ENCODE data around the gene ILKAP.

Gene ILKAP

GRCh38 chr2:238247002-238247822 lies 43.7 kb upstream of the ILKAP start:
- TF ChIP-seq CTCF (IDR thresholded peaks at IDR 0.05; ENCODE audit: low read depth, low read length), result no peak
- DNase-seq (ENCODE audit: extremely low read depth, low read depth), result no peak

DNA sequence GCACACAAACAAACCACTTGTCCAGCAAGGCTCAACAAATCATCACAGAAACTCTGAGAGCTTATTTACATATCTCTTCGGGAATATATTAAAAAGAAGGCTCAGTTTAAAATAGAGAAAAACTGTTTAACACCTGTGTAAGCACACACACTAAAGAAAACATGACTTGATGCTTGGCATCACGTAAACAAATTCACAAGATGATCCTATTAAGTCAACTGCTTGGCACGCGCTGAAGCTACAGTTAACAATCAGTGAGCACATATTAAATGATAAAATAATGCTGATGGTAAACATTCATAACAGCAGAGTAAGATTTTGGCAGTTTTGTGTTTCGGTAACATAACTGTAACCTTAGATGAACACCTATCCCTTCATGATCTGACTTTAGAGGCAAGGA lies 40.7 kb upstream of the ILKAP start:
- TF ChIP-seq CTCF (IDR thresholded peaks at IDR 0.05; ENCODE audit: low read depth, low read length), result no peak
- DNase-seq (ENCODE audit: extremely low read depth, low read depth), result no peak

- DNase-seq (ENCODE audit: extremely low read depth, low read depth), result no peak
- TF ChIP-seq CTCF (IDR thresholded peaks at IDR 0.05; ENCODE audit: low read depth, low read length), result no peak
Observed at GRCh38 chr2:238243496-238244076, 40.1 kb upstream of the ILKAP start.

- no peak for DNase-seq (ENCODE audit: extremely low read depth, low read depth)
Observed at GRCh38 chr2:238242731-238243495, 39.4 kb upstream of the ILKAP start.

GRCh38 chr2:238241970-238242369 lies 38.5 kb upstream of the ILKAP start:
- DNase-seq (ENCODE audit: extremely low read depth, low read depth), result no peak
- TF ChIP-seq CTCF (IDR thresholded peaks at IDR 0.05; ENCODE audit: low read depth, low read length), result no peak

More at GRCh38 chr2:238242731-238243495, 39.4 kb upstream of the ILKAP start:
- no peak for TF ChIP-seq CTCF (IDR thresholded peaks at IDR 0.05; ENCODE audit: low read depth, low read length)

DNA sequence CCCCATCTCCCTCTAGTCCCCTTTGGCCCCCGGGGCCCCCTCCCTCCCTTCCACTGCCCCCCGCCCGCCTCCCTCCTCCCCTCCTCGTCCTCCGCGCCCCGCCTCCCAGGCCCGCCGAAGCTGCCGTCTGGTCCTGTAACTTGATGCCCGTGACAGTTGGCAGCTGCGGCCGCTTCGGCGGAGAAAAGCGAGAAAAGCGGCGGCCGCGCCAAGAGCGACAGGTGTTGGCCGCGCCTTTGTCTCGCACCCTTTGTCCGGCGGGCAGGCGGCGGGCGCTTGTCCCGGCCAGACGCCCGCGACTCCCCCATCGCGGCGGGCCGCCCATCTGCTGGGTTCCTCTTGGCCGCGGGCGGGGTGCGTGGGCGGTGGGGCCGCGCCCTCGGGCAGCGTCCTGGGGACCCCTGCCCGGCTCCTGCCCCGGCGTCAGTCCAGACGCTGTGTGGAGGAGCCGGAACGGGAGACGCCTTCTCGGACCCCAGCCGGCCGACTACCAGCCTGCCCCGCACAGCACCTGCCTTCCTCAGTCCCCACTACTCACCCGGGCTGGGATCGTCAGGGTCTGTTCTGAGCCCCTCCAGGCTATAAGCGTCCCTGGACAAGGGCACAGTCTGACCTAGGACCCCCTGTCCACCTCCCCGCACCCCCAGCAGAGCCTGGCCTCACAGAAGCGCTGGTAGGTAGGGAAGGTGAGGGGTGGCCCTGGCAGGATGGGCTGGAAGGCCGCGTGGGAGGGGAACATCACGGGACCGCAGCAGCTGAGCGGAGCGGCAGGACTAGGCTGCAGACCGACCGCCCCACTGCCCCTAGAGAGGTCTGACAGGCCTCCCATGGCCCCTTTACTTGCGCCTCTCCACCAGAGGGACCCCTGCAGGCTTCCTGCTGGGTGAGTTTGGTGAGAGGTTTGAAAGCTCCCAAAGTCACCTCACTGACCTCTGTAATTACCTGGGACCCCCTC lies 37.5 kb upstream of the ILKAP start:
- TF ChIP-seq CTCF (IDR thresholded peaks at IDR 0.05; ENCODE audit: low read depth, low read length), result no peak
- no peak for DNase-seq (ENCODE audit: extremely low read depth, low read depth)
